Esophagus (tissue), 2 donors: Measurements from ENCODE around the gene TOMM70. TPM values are rescaled to one million over a fixed set of nuclear protein-coding genes. Genes with fewer than 3 reads are reported as not detected.
A peak's percentile ranks its signal among the peaks of the same experiment; 100 is the strongest.
"Not testable (repeated sequence)": the region's sequence is repeated elsewhere in the genome, so short reads cannot be mapped to it uniquely, and the experiment has no call there.

Experiments used
- H3K27ac ChIP-seq, 2 donors: one replicate each; pipeline ENCODE4 v1.5.1; 2013; ENCODE audit warnings: low read depth in 2 of 2, mild to moderate bottlenecking in 2 of 2, inconsistent platforms in 1 of 2, low read length in 1 of 2, moderate library complexity in 1 of 2
- H3K27me3 ChIP-seq, 2 donors: one replicate each; pipeline ENCODE4 v1.6.1; 2013; ENCODE audit warnings: low read length in 2 of 2, control low read depth in 1 of 2, mild to moderate bottlenecking in 1 of 2; ENCODE audit not compliant: insufficient read depth in 2 of 2, control insufficient read depth in 1 of 2
- H3K36me3 ChIP-seq, 2 donors: one replicate each; pipeline ENCODE4 v1.6.1; 2013; ENCODE audit warnings: low read length in 1 of 2; ENCODE audit not compliant: control insufficient read depth in 2 of 2, insufficient read depth in 2 of 2
- H3K4me1 ChIP-seq, 2 donors: one replicate each; pipeline ENCODE4 v1.6.1; 2013; ENCODE audit warnings: low read length in 1 of 2; ENCODE audit not compliant: control insufficient read depth in 2 of 2, insufficient read depth in 2 of 2
- H3K4me3 ChIP-seq, 2 donors: one replicate each; pipeline ENCODE4 v1.5.1; 2013; ENCODE audit warnings: low read length in 2 of 2, mild to moderate bottlenecking in 2 of 2, low read depth in 1 of 2, moderate library complexity in 1 of 2
- H3K9me3 ChIP-seq, 2 donors: one replicate each; pipeline ENCODE4 v1.6.1; 2013; ENCODE audit warnings: mild to moderate bottlenecking in 2 of 2, low read depth in 1 of 2, low read length in 1 of 2, moderate library complexity in 1 of 2; ENCODE audit not compliant: control insufficient read depth in 2 of 2, insufficient read depth in 1 of 2
- WGBS, 2 donors: extraction: QIAGEN DNeasy Blood & Tissue Kit; methylation state at CpG; one replicate each; pipeline ENCODE4 v1.1.7; 2013; 5-methylcytosine and 5-hydroxymethylcytosine counted together
- polyA plus RNA-seq, 2 donors: library from polyadenylated mRNA; stranded (reverse); fragments of 200-250 nt; gene quantifications; one replicate each; pipeline ENCODE4 v1.2.3, GENCODE V29; 2013
- donor health status: healthy with polysubstance abuse.
- donor health status: Bipolar disorder and iron deficiency.

Gene TOMM70
- polyA plus RNA-seq, 2 donors, result 11.5 to 21.7 TPM

DNA sequence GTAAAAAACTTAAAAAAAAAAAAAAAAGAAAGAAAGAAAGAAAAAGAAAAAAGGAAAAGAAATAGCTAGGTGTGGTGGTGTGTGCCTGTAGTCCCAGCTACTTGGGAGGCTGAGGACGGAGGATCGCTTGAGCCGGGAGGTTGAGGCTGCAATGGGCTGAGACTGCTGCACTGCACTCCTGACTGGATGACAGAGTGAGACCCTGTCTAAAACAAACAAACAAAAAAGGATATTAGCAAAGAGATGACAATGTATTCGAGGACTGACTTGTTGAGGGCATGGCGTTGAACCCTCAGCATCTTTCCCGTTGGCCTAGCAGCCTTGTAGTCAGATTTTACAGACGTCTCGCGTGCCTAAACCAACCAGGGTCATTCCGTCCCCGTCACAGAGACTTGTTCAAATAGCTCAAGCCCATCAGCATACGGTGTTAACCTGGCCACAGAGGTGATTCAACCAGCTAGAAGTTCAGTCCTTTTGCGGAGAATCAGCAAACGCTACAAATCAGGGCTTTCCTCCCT is 66.9 kb downstream of the TOMM70 start:
- H3K9me3 ChIP-seq, result no peaks in the 10 kb centered on the region
- H3K36me3 ChIP-seq, result no peaks in the 10 kb centered on the region
- 38 to 42% methylated on average over 14 of the region's 14 CpGs for WGBS, 2 donors
- peaks cover 0 to 3% of the 10 kb centered on the region in 2 donors for H3K4me1 ChIP-seq
- H3K4me3 ChIP-seq, result peak overlapping the region; percentile 76 to 93
- H3K27ac ChIP-seq, result peak overlapping the region; percentile 77 to 80
- no peaks in the 10 kb centered on the region for H3K27me3 ChIP-seq

- Histone ChIP-seq H3K4me3 (no peak overlapping the region), H3K27ac (no peak overlapping the region), H3K4me1 (peaks cover 0 to 3% of the 10 kb centered on the region in 2 donors), H3K9me3 (no peaks in the 10 kb centered on the region), H3K27me3 (no peaks in the 10 kb centered on the region), H3K36me3 (no peaks in the 10 kb centered on the region)
Measured at GRCh38 chr3:100333051-100333450, 67.8 kb downstream of the TOMM70 start.

GRCh38 chr3:100331660-100332059 is 69.2 kb downstream of the TOMM70 start:
- 93 to 94% methylated on average over 4 of the region's 4 CpGs for WGBS, 2 donors
- Histone ChIP-seq H3K27ac (no peak overlapping the region), H3K27me3 (no peaks in the 10 kb centered on the region), H3K4me1 (peaks cover 0 to 3% of the 10 kb centered on the region in 2 donors), H3K9me3 (no peaks in the 10 kb centered on the region), H3K4me3 (no peak overlapping the region), H3K36me3 (no peaks in the 10 kb centered on the region)

DNA sequence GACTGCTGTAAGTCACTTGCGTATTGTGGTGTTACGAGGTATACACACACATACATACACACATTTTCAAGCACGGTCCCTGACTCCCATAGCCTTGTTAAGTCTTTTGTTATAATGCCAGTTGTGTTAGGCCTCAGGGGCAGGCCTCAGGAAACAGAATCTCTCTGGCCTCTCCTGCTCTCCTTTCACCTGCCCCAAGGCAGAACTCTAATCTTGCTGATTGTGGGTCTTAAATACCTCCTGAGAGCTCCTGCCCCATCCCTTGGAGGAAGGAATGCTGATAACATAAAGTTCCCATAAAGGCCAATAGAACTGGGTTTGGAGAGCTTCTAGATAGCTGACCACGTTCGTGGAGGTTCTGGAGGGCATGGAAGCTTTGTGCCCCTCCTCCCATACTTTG is 70.2 kb downstream of the TOMM70 start:
- no peaks in the 10 kb centered on the region for H3K27me3 ChIP-seq
- no peaks in the 10 kb centered on the region for H3K9me3 ChIP-seq
- no peak overlapping the region for H3K4me3 ChIP-seq
- 92% methylated on average over 5 of the region's 5 CpGs for WGBS, 2 donors
- no peaks in the 10 kb centered on the region for H3K36me3 ChIP-seq
- H3K4me1 ChIP-seq, result peaks cover 0 to 3% of the 10 kb centered on the region in 2 donors
- H3K27ac ChIP-seq, result no peak overlapping the region

DNA sequence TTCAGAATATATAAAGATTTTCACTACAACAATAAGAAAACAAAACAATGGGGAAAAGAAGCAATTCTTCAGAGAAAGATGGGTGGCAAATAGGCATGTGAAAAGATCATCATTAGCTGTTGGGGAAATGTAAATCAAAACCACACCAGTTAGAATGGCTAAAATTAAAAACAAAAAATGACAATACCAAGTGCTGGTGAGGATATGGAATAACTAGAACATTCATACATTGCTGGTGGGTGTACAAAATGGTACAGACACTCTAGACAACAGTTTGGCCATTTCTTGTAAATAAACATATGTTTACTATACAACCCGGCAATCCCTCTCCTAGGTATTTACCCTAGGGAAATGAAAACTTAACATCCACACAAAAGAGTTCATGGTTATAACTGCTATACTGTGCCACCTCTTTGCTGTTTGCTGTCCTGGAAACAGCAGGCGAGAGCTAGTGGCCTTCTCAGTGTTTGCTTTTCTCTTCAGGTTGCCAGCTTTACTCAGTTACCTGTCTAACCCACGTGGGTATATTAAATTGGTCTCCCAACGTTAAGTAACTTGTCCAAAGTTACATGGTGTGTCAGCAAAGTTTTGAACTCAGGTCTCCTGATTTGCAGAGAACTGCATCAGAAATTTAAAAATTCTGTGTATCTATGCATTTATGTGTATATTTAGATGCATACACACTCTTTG is 70.9 kb downstream of the TOMM70 start:
- H3K27ac ChIP-seq, result no peak overlapping the region
- no peak overlapping the region for H3K4me3 ChIP-seq
- no peaks in the 10 kb centered on the region for H3K36me3 ChIP-seq
- 73 to 81% methylated on average over 4 of the region's 4 CpGs for WGBS, 2 donors
- H3K27me3 ChIP-seq, result no peaks in the 10 kb centered on the region
- no peaks in the 10 kb centered on the region for H3K4me1 ChIP-seq
- H3K9me3 ChIP-seq, result no peaks in the 10 kb centered on the region

DNA sequence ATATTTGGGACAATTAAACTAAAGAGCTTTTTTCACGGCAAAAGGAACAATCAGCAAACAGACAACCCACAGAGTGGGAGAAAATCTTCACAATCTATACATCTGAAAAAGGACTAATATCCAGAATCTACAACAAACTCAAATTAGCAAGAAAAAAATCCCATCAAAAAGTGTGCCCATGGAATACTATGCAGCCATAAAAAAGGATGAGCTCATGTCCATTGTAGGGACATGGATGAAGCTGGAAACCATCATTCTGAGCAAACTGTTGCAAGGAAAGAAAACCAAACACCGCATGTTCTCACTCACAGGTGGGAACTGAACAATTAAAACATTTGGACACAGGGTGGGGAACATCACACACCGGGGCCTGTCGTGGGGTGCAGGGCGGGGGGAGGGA is 73.5 kb downstream of the TOMM70 start:
- 96 to 98% methylated on average over 5 of the region's 5 CpGs for WGBS, 2 donors
- not testable (repeated sequence) for H3K9me3 ChIP-seq, H3K4me1 ChIP-seq, H3K36me3 ChIP-seq, H3K4me3 ChIP-seq, H3K27ac ChIP-seq, H3K27me3 ChIP-seq

DNA sequence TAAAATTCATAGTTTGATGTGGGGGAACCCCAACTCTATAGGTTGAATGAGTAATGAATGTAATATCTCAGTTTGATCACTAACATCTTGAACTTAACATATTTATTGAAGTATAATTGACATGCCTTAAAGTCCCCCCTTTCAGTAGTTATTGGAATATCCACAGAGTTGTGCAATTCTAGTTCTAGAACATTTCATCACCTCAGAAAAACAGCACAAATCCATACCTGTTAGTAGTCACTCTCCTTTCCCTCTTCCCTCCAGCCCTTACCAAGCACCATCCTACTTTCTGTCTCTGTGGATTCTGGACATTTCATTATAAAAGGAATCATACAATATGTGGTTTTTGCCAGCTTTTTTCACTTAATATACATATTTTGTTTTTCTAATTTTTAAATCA is 75.1 kb downstream of the TOMM70 start:
- Histone ChIP-seq H3K27ac (no peak overlapping the region), H3K36me3 (no peaks in the 10 kb centered on the region), H3K27me3 (no peaks in the 10 kb centered on the region), H3K4me1 (no peaks in the 10 kb centered on the region), H3K9me3 (no peaks in the 10 kb centered on the region), H3K4me3 (no peak overlapping the region)

- no peaks in the 10 kb centered on the region for H3K9me3 ChIP-seq
- no peaks in the 10 kb centered on the region for H3K36me3 ChIP-seq
- no peaks in the 10 kb centered on the region for H3K27me3 ChIP-seq
- H3K27ac ChIP-seq, result no peak overlapping the region
- H3K4me3 ChIP-seq, result no peak overlapping the region
- H3K4me1 ChIP-seq, result no peaks in the 10 kb centered on the region
Measured at GRCh38 chr3:100324044-100324443, 76.8 kb downstream of the TOMM70 start.

GRCh38 chr3:100319951-100320350 is 80.9 kb downstream of the TOMM70 start:
- WGBS, 2 donors, result 94% methylated on average over 2 of the region's 2 CpGs
- Histone ChIP-seq H3K27ac (no peak overlapping the region), H3K4me1 (no peaks in the 10 kb centered on the region), H3K9me3 (no peaks in the 10 kb centered on the region), H3K4me3 (no peak overlapping the region), H3K27me3 (no peaks in the 10 kb centered on the region), H3K36me3 (no peaks in the 10 kb centered on the region)

DNA sequence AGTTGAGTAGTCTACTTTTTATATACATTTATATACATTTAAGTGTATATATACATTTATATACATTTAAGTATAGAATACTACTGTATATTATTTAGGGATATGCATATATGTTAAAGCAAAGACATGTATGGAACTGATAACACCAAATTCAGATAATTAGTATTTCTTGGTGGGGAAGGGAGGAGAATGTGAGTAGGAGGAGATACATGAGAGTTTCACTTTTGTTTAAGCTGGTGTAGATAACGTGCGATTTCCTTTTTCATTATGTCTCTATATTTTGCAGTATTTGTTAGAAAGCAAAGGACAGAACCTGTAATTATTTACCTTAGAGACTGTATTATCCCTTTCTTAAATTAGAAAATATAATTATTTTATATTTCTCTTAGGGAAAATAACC is 83.0 kb downstream of the TOMM70 start:
- Histone ChIP-seq H3K4me3 (no peak overlapping the region), H3K4me1 (no peaks in the 10 kb centered on the region), H3K9me3 (no peaks in the 10 kb centered on the region), H3K27ac (no peak overlapping the region), H3K27me3 (no peaks in the 10 kb centered on the region), H3K36me3 (no peaks in the 10 kb centered on the region)
- 80 to 81% methylated on average over 2 of the region's 2 CpGs for WGBS, 2 donors
